ENCODE results near the gene BAIAP2L2.

Gene BAIAP2L2

DNA sequence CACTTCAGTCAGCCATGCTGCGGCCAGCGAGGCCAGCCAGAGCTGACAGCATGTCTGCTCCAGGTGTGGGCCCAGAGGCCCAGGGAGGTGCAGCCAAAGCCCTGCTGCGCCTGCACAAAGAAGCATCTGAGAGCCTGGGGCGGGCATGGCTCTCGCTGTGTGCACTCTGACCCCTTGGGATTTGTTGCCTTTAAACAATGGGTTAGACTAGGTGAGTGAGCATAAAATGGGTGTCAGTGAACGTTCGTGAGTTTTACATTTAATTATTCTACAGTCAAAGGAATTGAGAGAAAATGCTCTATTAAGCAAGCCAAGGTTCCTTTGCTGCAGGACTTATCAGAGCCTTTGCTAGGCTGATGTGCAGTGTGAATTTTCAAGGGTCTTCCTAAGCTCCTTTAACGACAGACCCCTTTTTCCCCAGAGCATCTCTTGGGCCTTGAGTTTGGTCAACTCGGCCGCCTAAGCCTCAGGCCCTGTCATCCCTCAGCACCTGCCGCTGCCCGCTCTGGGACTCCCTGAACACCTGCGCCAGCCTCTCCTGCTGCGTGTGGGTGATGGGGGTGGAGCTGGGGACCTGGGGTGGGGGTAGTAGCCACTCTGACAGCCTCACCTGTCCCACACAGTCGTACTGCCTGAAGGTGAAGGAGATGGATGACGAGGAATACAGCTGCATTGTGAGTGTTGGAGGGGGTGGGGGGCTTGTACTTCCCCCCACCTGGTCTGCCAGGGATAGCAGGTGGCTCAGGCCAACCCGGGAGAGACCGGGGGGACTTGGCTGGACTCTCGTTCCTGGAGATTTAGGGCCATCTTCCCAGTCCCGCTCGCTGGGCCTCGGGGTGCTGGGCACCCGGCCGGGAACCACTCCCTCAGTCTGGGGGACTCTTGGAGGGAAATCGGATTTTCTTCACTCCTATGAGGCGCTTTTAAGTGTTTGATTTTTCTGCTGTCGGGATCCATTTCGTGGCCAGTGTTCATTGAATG is 37.0 kb downstream of the BAIAP2L2 start:
- H3K9ac ChIP-seq (ENCODE audit: low read depth, low read length, poor library complexity, severe bottlenecking), result no peak overlapping the region

DNA sequence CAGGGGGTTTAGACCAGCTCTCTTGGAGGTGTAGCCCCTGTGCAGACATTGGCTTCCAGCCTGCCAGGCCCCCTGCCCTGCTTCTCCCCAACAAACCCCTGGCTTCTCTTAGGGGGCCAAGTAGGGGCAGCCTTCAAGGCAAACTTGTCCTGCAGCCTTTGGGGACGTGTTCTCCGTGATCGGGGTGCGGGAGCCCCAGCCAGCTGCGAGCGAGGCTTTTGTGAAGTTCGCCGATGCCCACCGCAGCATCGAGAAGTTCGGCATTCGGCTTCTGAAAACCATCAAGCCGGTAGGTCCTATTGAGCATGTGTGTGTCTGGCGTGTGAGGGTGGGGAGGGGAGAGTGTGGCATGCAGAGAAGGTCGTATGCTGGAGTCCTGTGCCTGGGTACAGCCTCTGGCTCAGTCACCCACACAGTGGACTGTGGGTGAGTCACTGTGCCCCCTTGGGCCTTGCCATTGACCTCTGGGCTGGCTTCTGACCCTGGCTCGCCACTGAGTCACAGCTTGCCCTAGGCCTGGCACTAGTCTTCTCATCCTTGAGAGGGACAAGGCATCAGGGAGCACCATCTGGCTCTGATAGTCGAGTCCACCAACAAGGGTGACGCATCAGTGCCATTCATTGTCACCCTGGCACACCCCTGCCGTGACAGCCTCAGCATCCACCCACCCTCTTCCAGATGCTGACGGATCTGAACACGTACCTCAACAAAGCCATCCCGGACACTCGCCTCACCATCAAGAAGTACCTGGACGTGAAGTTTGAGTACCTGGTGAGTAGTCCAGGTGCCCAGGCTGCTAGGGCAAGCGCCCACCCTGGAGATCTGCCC is 37.9 kb downstream of the BAIAP2L2 start:
- no peaks in the 10 kb centered on the region for H3K36me3 ChIP-seq (ENCODE audit: insufficient read depth, low read length)
- H3F3A ChIP-seq (ENCODE audit: low read depth), result no peaks in the 10 kb centered on the region
- no peak overlapping the region for H2AFZ ChIP-seq (ENCODE audit: low read length)
- H3K9ac ChIP-seq (ENCODE audit: low read depth, low read length, poor library complexity, severe bottlenecking), result no peak overlapping the region
- no peaks in the 10 kb centered on the region for H3K79me2 ChIP-seq (ENCODE audit: insufficient read depth, low read length)
- H3K9me3 ChIP-seq (ENCODE audit: insufficient read depth, low read depth, low read length), result no peaks in the 10 kb centered on the region
- no peak overlapping the region for H3K4me2 ChIP-seq (ENCODE audit: low read depth, low read length, poor library complexity, severe bottlenecking)
- no peak overlapping the region for H3K4me3 ChIP-seq (ENCODE audit: low read length, poor library complexity, severe bottlenecking)
- H4K20me1 ChIP-seq (ENCODE audit: insufficient read depth, low read length, poor library complexity, severe bottlenecking), result no peaks in the 10 kb centered on the region
- TF ChIP-seq EZH2phosphoT487 (IDR thresholded peaks at IDR 0.05; ENCODE audit: borderline replicate concordance), result no peak
- TF ChIP-seq, protein P1, sequence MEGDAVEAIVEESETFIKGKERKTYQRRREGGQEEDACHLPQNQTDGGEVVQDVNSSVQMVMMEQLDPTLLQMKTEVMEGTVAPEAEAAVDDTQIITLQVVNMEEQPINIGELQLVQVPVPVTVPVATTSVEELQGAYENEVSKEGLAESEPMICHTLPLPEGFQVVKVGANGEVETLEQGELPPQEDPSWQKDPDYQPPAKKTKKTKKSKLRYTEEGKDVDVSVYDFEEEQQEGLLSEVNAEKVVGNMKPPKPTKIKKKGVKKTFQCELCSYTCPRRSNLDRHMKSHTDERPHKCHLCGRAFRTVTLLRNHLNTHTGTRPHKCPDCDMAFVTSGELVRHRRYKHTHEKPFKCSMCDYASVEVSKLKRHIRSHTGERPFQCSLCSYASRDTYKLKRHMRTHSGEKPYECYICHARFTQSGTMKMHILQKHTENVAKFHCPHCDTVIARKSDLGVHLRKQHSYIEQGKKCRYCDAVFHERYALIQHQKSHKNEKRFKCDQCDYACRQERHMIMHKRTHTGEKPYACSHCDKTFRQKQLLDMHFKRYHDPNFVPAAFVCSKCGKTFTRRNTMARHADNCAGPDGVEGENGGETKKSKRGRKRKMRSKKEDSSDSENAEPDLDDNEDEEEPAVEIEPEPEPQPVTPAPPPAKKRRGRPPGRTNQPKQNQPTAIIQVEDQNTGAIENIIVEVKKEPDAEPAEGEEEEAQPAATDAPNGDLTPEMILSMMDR (conservative IDR thresholded peaks at IDR 0.05; ENCODE audit: low read length), result no peak
- H3K27me3 ChIP-seq (ENCODE audit: insufficient read depth, low read length, poor library complexity, severe bottlenecking), result no peaks in the 10 kb centered on the region
- no peaks in the 10 kb centered on the region for H3K4me1 ChIP-seq (ENCODE audit: insufficient read depth, low read length, poor library complexity, severe bottlenecking)
- no peaks in the 10 kb centered on the region for H3K9me2 ChIP-seq (replicated peaks; ENCODE audit: low read depth, low read length)

More for the DNA sequence above, 37.0 kb downstream of the BAIAP2L2 start:
- Histone ChIP-seq H3K4me2 (ENCODE audit: low read depth, low read length, poor library complexity, severe bottlenecking) (no peak overlapping the region), H3K27me3 (ENCODE audit: insufficient read depth, low read length, poor library complexity, severe bottlenecking) (no peaks in the 10 kb centered on the region), H3K9me2 (replicated peaks; ENCODE audit: low read depth, low read length) (no peaks in the 10 kb centered on the region), H3K79me2 (ENCODE audit: insufficient read depth, low read length) (no peaks in the 10 kb centered on the region), H4K20me1 (ENCODE audit: insufficient read depth, low read length, poor library complexity, severe bottlenecking) (no peaks in the 10 kb centered on the region), H3K4me1 (ENCODE audit: insufficient read depth, low read length, poor library complexity, severe bottlenecking) (no peaks in the 10 kb centered on the region), H3K36me3 (ENCODE audit: insufficient read depth, low read length) (no peaks in the 10 kb centered on the region), H2AFZ (ENCODE audit: low read length) (no peak overlapping the region), H3F3A (ENCODE audit: low read depth) (no peaks in the 10 kb centered on the region), H3K9me3 (ENCODE audit: insufficient read depth, low read depth, low read length) (no peaks in the 10 kb centered on the region), H3K4me3 (ENCODE audit: low read length, poor library complexity, severe bottlenecking) (no peak overlapping the region)
- TF ChIP-seq, protein P1 (conservative IDR thresholded peaks at IDR 0.05; ENCODE audit: low read length), result no peak
- no peak for TF ChIP-seq EZH2phosphoT487 (IDR thresholded peaks at IDR 0.05; ENCODE audit: borderline replicate concordance)

DNA sequence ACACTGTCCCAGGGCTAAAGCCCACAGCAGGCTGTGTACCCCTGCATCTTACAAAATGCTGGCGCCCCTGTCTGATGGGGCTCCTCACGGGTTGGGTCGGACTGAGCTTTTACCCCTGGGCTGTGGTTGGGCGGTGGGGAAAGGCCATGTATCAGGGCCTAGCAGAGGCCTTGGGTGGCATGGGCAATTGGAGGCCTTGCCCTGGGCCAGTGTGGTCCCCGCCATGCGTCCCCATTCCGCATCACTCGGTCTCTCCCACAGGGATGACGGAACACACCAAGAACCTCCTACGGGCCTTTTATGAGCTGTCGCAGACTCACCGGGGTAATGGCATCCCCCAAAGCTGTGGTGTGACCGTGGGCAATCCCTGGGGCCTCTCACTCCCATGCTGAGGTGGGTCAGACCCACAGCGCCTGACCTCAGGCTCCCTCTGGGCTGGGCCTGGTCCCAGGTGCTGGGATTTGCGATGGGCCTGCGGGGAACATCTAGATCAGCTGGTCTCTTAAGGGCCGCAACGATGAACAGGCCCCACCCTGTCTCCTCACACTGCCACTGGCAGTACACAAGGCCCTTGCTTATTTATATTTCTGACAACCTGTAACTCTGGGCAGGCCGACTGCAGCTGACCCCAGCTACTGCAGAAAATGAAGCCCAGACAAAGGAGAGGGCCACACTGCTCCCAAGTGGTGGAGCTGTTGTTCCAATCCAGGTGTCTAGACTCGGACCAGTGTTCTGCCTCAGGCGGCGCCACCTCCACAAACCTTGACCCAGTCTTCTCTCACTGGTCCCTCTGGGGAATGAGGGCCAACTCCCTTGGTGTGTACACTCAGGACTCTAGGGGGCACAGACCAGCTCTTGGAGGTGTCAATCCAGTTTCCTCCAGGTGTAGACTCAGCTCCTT is 38.8 kb downstream of the BAIAP2L2 start:
- Histone ChIP-seq H3K4me1 (ENCODE audit: insufficient read depth, low read length, poor library complexity, severe bottlenecking) (no peaks in the 10 kb centered on the region), H3K36me3 (ENCODE audit: insufficient read depth, low read length) (no peaks in the 10 kb centered on the region), H3K9ac (ENCODE audit: low read depth, low read length, poor library complexity, severe bottlenecking) (no peak overlapping the region), H3K9me2 (replicated peaks; ENCODE audit: low read depth, low read length) (no peaks in the 10 kb centered on the region), H2AFZ (ENCODE audit: low read length) (no peak overlapping the region), H3K4me2 (ENCODE audit: low read depth, low read length, poor library complexity, severe bottlenecking) (no peak overlapping the region), H3K27me3 (ENCODE audit: insufficient read depth, low read length, poor library complexity, severe bottlenecking) (no peaks in the 10 kb centered on the region), H3K4me3 (ENCODE audit: low read length, poor library complexity, severe bottlenecking) (no peak overlapping the region), H3F3A (ENCODE audit: low read depth) (no peaks in the 10 kb centered on the region), H3K79me2 (ENCODE audit: insufficient read depth, low read length) (no peaks in the 10 kb centered on the region), H4K20me1 (ENCODE audit: insufficient read depth, low read length, poor library complexity, severe bottlenecking) (no peaks in the 10 kb centered on the region), H3K9me3 (ENCODE audit: insufficient read depth, low read depth, low read length) (no peaks in the 10 kb centered on the region)
- TF ChIP-seq EZH2phosphoT487 (IDR thresholded peaks at IDR 0.05; ENCODE audit: borderline replicate concordance), result no peak
- TF ChIP-seq, protein P1 (conservative IDR thresholded peaks at IDR 0.05; ENCODE audit: low read length), result no peak
